Activated T-cell treated with anti-CD3 and anti-CD28 coated beads, Interleukin-2, amount 50 U/mL, for 24 hours (primary cell): ENCODE results near the gene ACKR3.

Experiments used
- DNase-seq: peaks from one replicate; pipeline ENCODE4 v3.0.0-alpha.2; 2020
- H3K27ac Mint-ChIP-seq: 2 replicates; pipeline ENCODE4 v1.8.0; 2020; ENCODE audit warnings: mild to moderate bottlenecking, mixed read lengths
- H3K27me3 Mint-ChIP-seq: 2 replicates; pipeline ENCODE4 v1.8.0; 2020; ENCODE audit warnings: mixed read lengths
- H3K36me3 Mint-ChIP-seq: 2 replicates; pipeline ENCODE4 v1.8.0; 2020; ENCODE audit warnings: low read depth, mixed read lengths
- H3K4me1 Mint-ChIP-seq: 2 replicates; pipeline ENCODE4 v1.8.0; 2020; ENCODE audit warnings: low read depth, mixed read lengths
- H3K4me3 Mint-ChIP-seq: 2 replicates; pipeline ENCODE4 v1.8.0; 2020; ENCODE audit warnings: mild to moderate bottlenecking, moderate library complexity, mixed read lengths
- H3K9me3 Mint-ChIP-seq: 2 replicates; pipeline ENCODE4 v1.8.0; 2020; ENCODE audit warnings: mixed read lengths

Gene ACKR3

GRCh38 chr2:236600158-236600557, 30.5 kb downstream of the ACKR3 start:
- DNase-seq = no peak
- Mint-ChIP-seq H3K4me3 (no peak overlapping the region), H3K27ac (no peak overlapping the region), H3K27me3 (peaks cover 9% of the 10 kb centered on the region), H3K36me3 (no peaks in the 10 kb centered on the region), H3K9me3 (no peaks in the 10 kb centered on the region), H3K4me1 (peaks cover 2% of the 10 kb centered on the region)

DNA sequence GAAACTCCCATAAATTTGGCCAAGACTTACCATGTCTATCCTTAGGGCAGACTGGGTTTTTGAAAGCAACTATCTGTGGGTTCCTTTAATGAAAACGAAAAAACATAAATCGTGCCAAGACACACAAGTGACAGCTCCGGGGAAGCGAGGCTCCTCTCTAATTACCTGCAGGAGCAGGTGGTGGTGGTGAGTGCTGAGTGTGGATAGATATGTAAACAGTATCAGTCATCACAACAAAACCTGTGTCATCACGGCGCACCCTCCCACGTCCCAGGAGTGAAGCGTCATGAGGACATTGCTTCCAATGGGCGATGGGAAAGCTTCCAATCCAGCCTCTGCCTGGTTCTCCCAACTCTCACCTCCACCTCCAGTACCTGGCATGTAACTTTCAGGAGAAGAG, 31.3 kb downstream of the ACKR3 start:
- Mint-ChIP-seq H3K4me1 (peaks cover 2% of the 10 kb centered on the region), H3K4me3 (no peak overlapping the region), H3K9me3 (no peaks in the 10 kb centered on the region), H3K27ac (no peak overlapping the region), H3K36me3 (no peaks in the 10 kb centered on the region), H3K27me3 (peaks cover 14% of the 10 kb centered on the region)
- no peak for DNase-seq

GRCh38 chr2:236601316-236602202, 31.9 kb downstream of the ACKR3 start:
- Mint-ChIP-seq H3K9me3 (no peaks in the 10 kb centered on the region), H3K36me3 (no peaks in the 10 kb centered on the region), H3K27ac (no peak overlapping the region), H3K4me1 (peaks cover 2% of the 10 kb centered on the region), H3K27me3 (peaks cover 21% of the 10 kb centered on the region), H3K4me3 (no peak overlapping the region)
- DNase-seq = no peak

DNA sequence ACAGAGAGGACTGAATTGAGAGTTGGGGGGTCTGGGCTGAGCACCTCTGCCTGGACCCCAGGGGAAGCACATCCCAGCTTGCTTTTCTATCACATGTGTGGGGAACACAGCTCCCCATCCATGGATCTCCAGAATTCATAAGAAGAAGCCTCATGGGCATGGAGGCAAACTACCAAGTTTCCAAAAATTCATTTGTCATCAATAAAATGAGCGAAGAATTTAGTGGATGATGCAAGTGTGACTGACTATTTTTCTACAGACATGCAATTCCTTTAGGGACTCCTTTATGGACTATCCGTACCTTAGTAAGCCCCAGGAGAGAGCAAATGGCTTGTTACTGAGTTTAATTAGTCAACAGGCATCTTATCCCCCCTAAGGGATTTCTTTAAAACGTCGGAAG, 33.1 kb downstream of the ACKR3 start:
- Mint-ChIP-seq H3K27me3 (peaks cover 30% of the 10 kb centered on the region), H3K9me3 (no peaks in the 10 kb centered on the region)

DNA sequence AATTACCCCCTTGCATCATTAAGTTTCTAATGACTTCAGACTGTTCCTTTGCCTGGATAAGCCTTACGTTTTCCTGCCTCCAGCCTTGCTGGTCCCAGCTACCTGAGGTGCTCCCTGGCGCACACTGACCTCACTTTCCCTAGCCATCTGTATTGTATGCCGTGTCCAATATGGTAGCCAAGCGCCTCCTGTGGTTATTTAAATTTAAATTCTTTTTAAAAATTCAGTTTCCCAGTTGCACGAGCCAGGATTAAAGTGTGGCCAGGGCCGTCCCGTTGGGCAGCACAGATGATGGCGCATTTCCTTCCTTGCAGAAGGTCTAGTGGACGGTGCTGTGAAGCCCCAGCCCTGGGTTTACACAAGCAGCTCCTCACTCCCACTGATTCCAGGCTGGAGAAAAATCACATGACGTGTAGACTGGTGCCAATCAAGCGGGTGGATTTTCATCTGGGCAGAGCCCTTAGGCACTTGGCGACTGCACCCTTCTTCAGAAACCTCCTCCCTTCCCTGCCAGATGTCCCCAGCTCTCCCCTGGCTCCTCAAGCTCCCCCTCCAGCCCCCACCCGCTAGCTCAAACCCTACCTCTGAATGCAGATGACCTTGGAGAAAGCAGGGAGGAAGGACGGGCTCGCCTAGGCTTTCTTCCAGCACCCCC, 33.9 kb downstream of the ACKR3 start:
- H3K36me3 Mint-ChIP-seq = no peaks in the 10 kb centered on the region
- H3K4me1 Mint-ChIP-seq = peaks cover 2% of the 10 kb centered on the region
- no peak overlapping the region for H3K27ac Mint-ChIP-seq
- no peaks in the 10 kb centered on the region for H3K9me3 Mint-ChIP-seq
- H3K4me3 Mint-ChIP-seq = no peak overlapping the region
- H3K27me3 Mint-ChIP-seq = peaks cover 30% of the 10 kb centered on the region
- DNase-seq = no peak

More for the DNA sequence above, 33.1 kb downstream of the ACKR3 start:
- Mint-ChIP-seq H3K4me1 (peaks cover 2% of the 10 kb centered on the region), H3K4me3 (no peak overlapping the region), H3K36me3 (no peaks in the 10 kb centered on the region), H3K27ac (no peak overlapping the region)
- no peak for DNase-seq

- no peak for DNase-seq
- Mint-ChIP-seq H3K27me3 (peaks cover 30% of the 10 kb centered on the region), H3K9me3 (no peaks in the 10 kb centered on the region), H3K36me3 (no peaks in the 10 kb centered on the region), H3K4me1 (peaks cover 2% of the 10 kb centered on the region), H3K27ac (no peak overlapping the region), H3K4me3 (no peak overlapping the region)
Measured at GRCh38 chr2:236604575-236605344, 35.1 kb downstream of the ACKR3 start.

DNA sequence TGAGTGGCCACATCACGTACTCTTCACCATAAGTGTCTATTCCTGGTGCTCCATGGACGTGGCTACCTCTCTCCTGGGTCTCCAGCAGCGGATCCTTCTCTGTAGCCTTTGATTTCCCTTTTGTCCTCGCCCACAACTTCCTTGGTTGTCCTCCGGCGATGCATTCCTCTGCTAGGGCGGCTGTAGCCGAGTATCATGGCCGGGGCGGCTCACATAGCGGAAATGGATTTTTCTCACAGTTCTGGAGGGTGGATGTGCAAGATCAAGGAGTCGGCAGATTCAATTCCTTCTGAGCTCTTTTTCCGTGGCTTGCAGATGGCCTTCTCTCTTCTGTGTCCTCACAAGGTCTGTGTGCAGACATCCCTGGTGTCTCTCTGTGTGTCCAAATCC, 35.7 kb downstream of the ACKR3 start:
- peaks cover 30% of the 10 kb centered on the region for H3K27me3 Mint-ChIP-seq
- DNase-seq = no peak
- no peaks in the 10 kb centered on the region for H3K36me3 Mint-ChIP-seq
- no peaks in the 10 kb centered on the region for H3K9me3 Mint-ChIP-seq
- H3K4me1 Mint-ChIP-seq = peaks cover 2% of the 10 kb centered on the region
- no peak overlapping the region for H3K27ac Mint-ChIP-seq
- H3K4me3 Mint-ChIP-seq = no peak overlapping the region

- Mint-ChIP-seq H3K4me3 (no peak overlapping the region), H3K27me3 (peaks cover 30% of the 10 kb centered on the region), H3K9me3 (no peaks in the 10 kb centered on the region)
Measured at GRCh38 chr2:236606023-236606422, 36.4 kb downstream of the ACKR3 start.

GRCh38 chr2:236607471-236608187, 38.0 kb downstream of the ACKR3 start:
- H3K27ac Mint-ChIP-seq = no peak overlapping the region
- peaks cover 2% of the 10 kb centered on the region for H3K4me1 Mint-ChIP-seq
- no peak overlapping the region for H3K4me3 Mint-ChIP-seq
- H3K36me3 Mint-ChIP-seq = no peaks in the 10 kb centered on the region
- H3K27me3 Mint-ChIP-seq = peaks cover 30% of the 10 kb centered on the region
- H3K9me3 Mint-ChIP-seq = no peaks in the 10 kb centered on the region
- no peak for DNase-seq

More at GRCh38 chr2:236606023-236606422, 36.4 kb downstream of the ACKR3 start:
- Mint-ChIP-seq H3K4me1 (peaks cover 2% of the 10 kb centered on the region), H3K36me3 (no peaks in the 10 kb centered on the region), H3K27ac (no peak overlapping the region)
- no peak for DNase-seq

GRCh38 chr2:236608188-236608525, 38.5 kb downstream of the ACKR3 start:
- Mint-ChIP-seq H3K27me3 (peaks cover 30% of the 10 kb centered on the region), H3K27ac (no peak overlapping the region), H3K36me3 (no peaks in the 10 kb centered on the region), H3K4me3 (no peak overlapping the region), H3K4me1 (peaks cover 2% of the 10 kb centered on the region), H3K9me3 (no peaks in the 10 kb centered on the region)
- DNase-seq = no peak

DNA sequence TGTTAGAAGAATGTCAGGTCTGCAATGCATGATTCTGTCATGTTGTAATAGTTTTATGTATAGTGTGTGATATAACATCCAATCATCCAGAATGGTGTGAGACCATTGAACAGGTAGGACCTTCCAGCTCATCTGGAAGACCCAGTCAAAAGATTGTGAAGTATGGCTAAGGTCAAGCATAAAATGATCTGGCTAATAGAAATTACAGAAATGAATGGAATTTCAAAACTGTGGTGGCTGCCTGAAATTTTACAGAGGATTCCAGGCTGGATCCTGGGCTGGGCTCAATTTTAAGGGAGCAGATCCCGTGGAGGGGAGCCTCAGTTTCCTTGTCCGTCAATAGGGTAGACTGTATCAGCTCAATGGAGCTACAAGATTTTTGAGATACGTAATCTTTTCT, 39.1 kb downstream of the ACKR3 start:
- DNase-seq = no peak
- peaks cover 33% of the 10 kb centered on the region for H3K27me3 Mint-ChIP-seq

DNA sequence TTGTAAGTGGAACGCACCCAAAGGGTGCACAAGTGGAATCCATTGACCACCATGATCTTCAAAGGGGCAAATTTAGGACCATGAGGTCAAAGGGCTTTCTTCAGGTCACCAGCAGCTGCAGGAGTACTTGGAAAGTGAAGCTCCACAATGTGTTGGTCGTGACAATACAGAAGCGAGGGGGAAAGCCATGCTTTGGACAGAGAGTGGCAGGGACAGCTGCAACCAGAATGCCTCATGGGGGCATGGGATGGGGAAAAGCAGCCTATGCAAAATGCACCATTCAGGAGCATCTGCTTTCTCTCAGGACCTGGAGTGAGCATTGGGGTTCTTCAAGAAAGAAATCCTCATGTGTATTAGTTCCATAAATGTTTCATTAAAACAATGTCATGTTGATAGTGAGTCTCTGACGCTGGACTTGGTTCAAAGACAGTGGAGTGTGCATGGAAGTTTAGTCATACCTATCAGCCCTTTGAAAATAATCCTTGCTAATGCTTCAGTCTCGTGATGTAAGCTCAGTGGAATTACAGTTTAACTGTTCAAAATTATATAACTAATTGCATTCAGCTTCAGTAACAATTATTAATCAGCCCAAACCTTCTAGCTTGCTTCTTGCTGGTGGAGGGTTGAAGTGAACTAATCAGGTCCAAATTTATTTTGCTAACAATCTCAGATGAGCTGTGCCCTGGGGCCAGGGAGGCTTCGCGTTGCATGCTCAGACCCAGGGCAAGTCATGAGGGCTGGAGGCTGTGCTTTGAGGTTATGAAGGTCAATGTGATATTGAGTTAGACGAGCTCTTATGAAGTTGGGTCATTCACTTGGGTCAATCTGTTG, 41.6 kb downstream of the ACKR3 start:
- H3K36me3 Mint-ChIP-seq = no peaks in the 10 kb centered on the region
- no peak for DNase-seq
- no peak overlapping the region for H3K27ac Mint-ChIP-seq
- H3K4me1 Mint-ChIP-seq = no peaks in the 10 kb centered on the region
- peaks cover 19% of the 10 kb centered on the region for H3K27me3 Mint-ChIP-seq
- no peaks in the 10 kb centered on the region for H3K9me3 Mint-ChIP-seq
- H3K4me3 Mint-ChIP-seq = no peak overlapping the region

More for the DNA sequence above, 39.1 kb downstream of the ACKR3 start:
- no peak overlapping the region for H3K27ac Mint-ChIP-seq
- peaks cover 2% of the 10 kb centered on the region for H3K4me1 Mint-ChIP-seq
- H3K36me3 Mint-ChIP-seq = no peaks in the 10 kb centered on the region
- no peak overlapping the region for H3K4me3 Mint-ChIP-seq
- H3K9me3 Mint-ChIP-seq = no peaks in the 10 kb centered on the region

DNA sequence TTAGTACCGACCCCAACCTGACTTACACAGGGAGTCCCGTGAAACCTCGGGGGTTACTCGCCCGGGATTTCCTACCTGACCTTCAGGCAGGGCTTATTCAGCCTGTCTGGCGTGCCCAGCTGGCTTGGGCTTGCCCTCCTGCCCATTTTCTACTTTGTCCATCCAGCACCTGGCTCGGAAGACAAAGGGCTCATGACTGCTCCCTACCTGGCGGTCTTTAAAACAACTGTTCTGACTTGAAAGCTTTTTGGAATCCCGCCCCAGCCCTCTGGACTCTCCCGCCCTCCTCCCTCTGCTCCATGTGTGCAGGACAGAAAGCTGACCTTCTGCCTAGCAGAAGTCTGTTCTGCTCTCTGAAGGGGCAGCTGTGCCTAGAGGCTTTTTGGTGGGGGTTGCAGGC, 43.1 kb downstream of the ACKR3 start:
- Mint-ChIP-seq H3K4me1 (no peaks in the 10 kb centered on the region), H3K27ac (no peak overlapping the region), H3K4me3 (no peak overlapping the region), H3K27me3 (peaks cover 6% of the 10 kb centered on the region), H3K9me3 (no peaks in the 10 kb centered on the region), H3K36me3 (no peaks in the 10 kb centered on the region)
- no peak for DNase-seq
